GM12801 (cell line): ENCODE measurements around the gene ZNF425.

Source experiments
- CTCF ChIP-seq: IDR thresholded peaks from one replicate; pipeline ENCODE4 v1.5.1; 2011; ENCODE audit warnings: control low read depth; ENCODE audit not compliant: insufficient read length; ENCODE audit errors: extremely low read depth

ZNF425 gene

DNA sequence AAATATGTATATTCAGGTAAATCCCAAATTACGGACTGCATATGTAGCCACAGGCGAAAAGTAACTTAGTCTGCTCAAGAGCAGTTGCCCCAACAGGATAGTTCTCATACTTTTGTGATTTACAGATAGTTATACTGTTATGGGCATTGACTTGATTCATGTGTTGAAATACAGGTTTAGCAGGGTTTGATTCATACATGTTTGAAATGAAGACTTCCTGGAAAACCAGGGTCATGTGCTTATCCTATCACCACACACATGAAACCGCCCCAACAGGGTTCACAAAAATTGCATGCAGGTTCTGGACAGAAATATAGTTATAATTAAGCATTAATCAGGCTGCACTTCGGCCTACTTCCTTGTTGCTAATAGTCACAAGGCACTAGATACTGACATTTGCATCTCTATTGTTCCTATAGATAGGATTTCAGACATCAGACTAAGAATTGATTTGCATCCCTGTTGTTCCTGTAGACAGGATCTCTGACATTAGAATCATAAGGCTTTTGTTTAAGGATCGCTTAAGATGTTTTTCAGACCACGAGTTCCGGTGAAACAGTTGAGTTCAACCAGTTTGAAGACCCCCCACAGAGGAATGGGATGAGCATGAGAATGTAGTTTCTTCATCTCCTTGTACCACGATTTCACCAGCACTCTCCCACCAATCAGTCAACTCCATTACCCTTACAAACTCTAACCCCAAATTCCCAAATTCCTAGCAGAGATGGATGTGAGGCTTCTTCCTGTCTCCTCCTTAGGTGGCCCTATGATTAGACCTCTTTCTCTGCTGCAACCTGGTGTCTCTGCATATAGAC lies 19.1 kb upstream of the ZNF425 start:
- TF ChIP-seq CTCF, result no peak

GRCh38 chr7:149141893-149142292 lies 15.8 kb upstream of the ZNF425 start:
- TF ChIP-seq CTCF, result no peak

- no peak for TF ChIP-seq CTCF
These were observed 14.7 kb upstream of the ZNF425 start for GRCh38 chr7:149140831-149141230.

- TF ChIP-seq CTCF, result no peak
These were observed 10.0 kb upstream of the ZNF425 start for GRCh38 chr7:149136118-149136517.

- no peak for TF ChIP-seq CTCF
These were observed 7.0 kb upstream of the ZNF425 start for GRCh38 chr7:149133028-149133710.

DNA sequence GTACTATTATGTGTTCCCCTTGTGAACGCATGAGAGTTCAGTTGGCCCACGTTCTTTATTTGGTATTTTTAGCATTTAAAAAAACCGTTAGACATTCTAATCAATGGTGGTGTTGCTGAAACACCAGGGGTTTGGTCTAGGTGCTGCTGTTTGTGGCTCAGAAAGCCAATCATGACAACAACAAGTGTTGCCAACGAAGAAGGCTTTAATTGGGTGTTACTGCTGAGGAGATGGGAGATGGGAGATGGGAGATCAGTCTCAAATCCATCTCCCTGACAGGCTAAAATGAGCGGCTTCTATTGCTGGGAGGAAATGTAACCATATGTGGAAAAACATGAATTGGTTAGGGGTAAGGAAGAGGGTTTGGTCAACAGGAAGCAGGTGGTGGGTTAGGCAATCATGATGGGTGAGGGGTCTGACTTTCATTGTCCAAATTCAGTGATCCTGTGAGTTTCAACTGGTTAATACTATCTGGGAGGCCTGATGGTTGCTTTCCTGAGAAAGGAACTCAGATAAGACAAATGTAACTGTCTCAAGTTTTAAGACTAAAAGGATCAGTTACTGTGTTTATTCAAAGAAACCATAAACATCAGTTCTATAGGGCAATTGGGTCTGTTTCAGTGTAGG lies 4.6 kb upstream of the ZNF425 start:
- no peak for TF ChIP-seq CTCF

- TF ChIP-seq CTCF, result no peak
These were observed 640 bp upstream of the ZNF425 start for GRCh38 chr7:149126662-149127266.
